Type B pancreatic cell (in vitro differentiated cells): ENCODE measurements around the gene CHD3. TPM values are rescaled to one million over a fixed set of nuclear protein-coding genes. Genes with fewer than 3 reads are reported as not detected.

Experiments used
- DNase-seq: peaks from one replicate; pipeline ENCODE4 v3.0.0; 2021; ENCODE audit warnings: mixed read lengths; ENCODE audit not compliant: unreplicated experiment; ENCODE audit errors: extremely low spot score
- H3K27ac Mint-ChIP-seq: 2 replicates; pipeline ENCODE4 v1.8.0; 2021; ENCODE audit warnings: mild to moderate bottlenecking, mixed read lengths
- H3K27me3 Mint-ChIP-seq: 2 replicates; pipeline ENCODE4 v1.8.0; 2021; ENCODE audit warnings: mixed read lengths
- H3K36me3 Mint-ChIP-seq: 2 replicates; pipeline ENCODE4 v1.8.0; 2021; ENCODE audit warnings: mixed read lengths
- H3K4me1 Mint-ChIP-seq: one replicate; pipeline ENCODE4 v1.8.0; 2021; ENCODE audit warnings: mixed read lengths; ENCODE audit not compliant: unreplicated experiment
- H3K4me3 Mint-ChIP-seq: 2 replicates; pipeline ENCODE4 v1.8.0; 2021; ENCODE audit warnings: mild to moderate bottlenecking, mixed read lengths
- H3K9me3 Mint-ChIP-seq: 2 replicates; pipeline ENCODE4 v1.8.0; 2021; ENCODE audit warnings: mixed read lengths
- CTCF ChIP-seq: fragments of 200-600 bp; sonication (generic); conservative IDR thresholded peaks from 2 replicates; pipeline ENCODE4 v1.5.0; 2021; ENCODE audit warnings: antibody characterized with exemption, mild to moderate bottlenecking
- total RNA-seq: library from RNA; stranded (reverse); gene quantifications from 2 replicates; pipeline ENCODE4 v1.2.1, GENCODE V29; 2021; ENCODE audit warnings: low replicate concordance

The CHD3 gene
- total RNA-seq, 1 donor from 2014 or later, result 172 TPM

GRCh38 chr17:7915611-7916384 lies 27.2 kb downstream of the CHD3 start, which contains the start of gene RNF227:
RNF227 (minus strand) TSS chr17:7916289; CDS start chr17:7916195, 94 bp downstream.
- no peaks in the 10 kb centered on the region for H3K9me3 Mint-ChIP-seq
- peak within 1 kb of the TSS; percentile 92 for H3K4me3 Mint-ChIP-seq
- H3K27ac Mint-ChIP-seq, result peak within 1 kb of the TSS; percentile 86
- peaks cover 24% of the 10 kb centered on the region for H3K4me1 Mint-ChIP-seq
- peak; percentile 92 for DNase-seq
- peaks cover 5% of the 10 kb centered on the region for H3K27me3 Mint-ChIP-seq
- no peak for TF ChIP-seq CTCF
- H3K36me3 Mint-ChIP-seq, result peaks cover 11% of the 10 kb centered on the region

- no peak for TF ChIP-seq CTCF
- H3K27ac Mint-ChIP-seq, result peak overlapping the region; percentile 86
These were observed 27.7 kb downstream of the CHD3 start for GRCh38 chr17:7916385-7916682.

GRCh38 chr17:7916808-7917207 lies 28.2 kb downstream of the CHD3 start:
- Mint-ChIP-seq H3K36me3 (peaks cover 7% of the 10 kb centered on the region), H3K9me3 (no peaks in the 10 kb centered on the region), H3K4me1 (peaks cover 24% of the 10 kb centered on the region), H3K4me3 (peak overlapping the region; percentile 92), H3K27ac (peak overlapping the region; percentile 86), H3K27me3 (peaks cover 6% of the 10 kb centered on the region)
- TF ChIP-seq CTCF, result no peak
- no peak for DNase-seq

More at GRCh38 chr17:7916385-7916682, 27.7 kb downstream of the CHD3 start:
- Mint-ChIP-seq H3K9me3 (no peaks in the 10 kb centered on the region), H3K4me1 (peaks cover 24% of the 10 kb centered on the region), H3K4me3 (peak overlapping the region; percentile 92), H3K27me3 (peaks cover 6% of the 10 kb centered on the region), H3K36me3 (peaks cover 7% of the 10 kb centered on the region)
- no peak for DNase-seq

- no peaks in the 10 kb centered on the region for H3K36me3 Mint-ChIP-seq
- TF ChIP-seq CTCF, result no peak
- no peaks in the 10 kb centered on the region for H3K9me3 Mint-ChIP-seq
- H3K27ac Mint-ChIP-seq, result peak overlapping the region; percentile 51
- no peak for DNase-seq
- peak overlapping the region; percentile 75 for H3K4me3 Mint-ChIP-seq
- H3K4me1 Mint-ChIP-seq, result peaks cover 5% of the 10 kb centered on the region
- H3K27me3 Mint-ChIP-seq, result peaks cover 11% of the 10 kb centered on the region
These were observed 33.8 kb downstream of the CHD3 start for GRCh38 chr17:7922269-7922844.

GRCh38 chr17:7922845-7923628 lies 34.4 kb downstream of the CHD3 start:
- Mint-ChIP-seq H3K36me3 (peaks cover 3% of the 10 kb centered on the region), H3K27me3 (peaks cover 18% of the 10 kb centered on the region), H3K4me1 (peaks cover 8% of the 10 kb centered on the region), H3K4me3 (peak overlapping the region; percentile 75), H3K9me3 (no peaks in the 10 kb centered on the region), H3K27ac (peak overlapping the region; percentile 51)
- no peak for TF ChIP-seq CTCF
- peak; percentile 87 for DNase-seq
